Lower lobe of right lung (tissue), 2 donors: ENCODE measurements around the gene HOXB1. TPM values are rescaled to one million over a fixed set of nuclear protein-coding genes. Genes with fewer than 3 reads are reported as not detected.

Source experiments
- ATAC-seq, 2 donors: fragments of 200-7000 bp; cut with Tn5 transposase; one replicate each; pipeline ENCODE4 v1.9.1; 2020 to 2022; ENCODE audit warnings: mild to moderate bottlenecking in 2 of 2, moderate library complexity in 2 of 2
- DNase-seq: peaks from one replicate; pipeline ENCODE4 v3.0.0-alpha.2; 2020
- H3K27ac ChIP-seq: fragments of 200-600 bp; one replicate; pipeline ENCODE4 v1.8.0; 2022
- H3K27me3 ChIP-seq: fragments of 200-600 bp; one replicate; pipeline ENCODE4 v1.8.0; 2022; ENCODE audit warnings: low read depth
- H3K36me3 ChIP-seq: fragments of 200-600 bp; one replicate; pipeline ENCODE4 v1.8.0; 2022; ENCODE audit warnings: mild to moderate bottlenecking
- H3K4me1 ChIP-seq: fragments of 200-600 bp; one replicate; pipeline ENCODE4 v1.8.0; 2022
- H3K4me3 ChIP-seq: fragments of 200-600 bp; one replicate; pipeline ENCODE4 v1.8.0; 2022; ENCODE audit warnings: mild to moderate bottlenecking
- H3K9me3 ChIP-seq: fragments of 200-600 bp; one replicate; pipeline ENCODE4 v1.8.0; 2022
- CTCF ChIP-seq: fragments of 200-600 bp; IDR thresholded peaks from one replicate; pipeline ENCODE4 v1.8.0; 2022; ENCODE audit warnings: antibody characterized with exemption, mild to moderate bottlenecking
- intact Hi-C: fragments of 100-400 bp; cut with DNase I; formaldehyde crosslinking; loops from one replicate; pipeline ENCODE4 v1.11.0; 2022
- total RNA-seq: library from RNA; stranded (reverse); fragmentation: NEBNext Ultra II Directional; extraction: Animal tissue kit (Norgen Biotek cat#: 25700); gene quantifications from one replicate; pipeline ENCODE4 v1.2.1, GENCODE V29; 2021
- donor health status: DM: no; HTN: yes; CAD: no; lungs with severe emphysema.

HOXB1 gene
- total RNA-seq, 1 donor from 2014 or later: not detected

DNA sequence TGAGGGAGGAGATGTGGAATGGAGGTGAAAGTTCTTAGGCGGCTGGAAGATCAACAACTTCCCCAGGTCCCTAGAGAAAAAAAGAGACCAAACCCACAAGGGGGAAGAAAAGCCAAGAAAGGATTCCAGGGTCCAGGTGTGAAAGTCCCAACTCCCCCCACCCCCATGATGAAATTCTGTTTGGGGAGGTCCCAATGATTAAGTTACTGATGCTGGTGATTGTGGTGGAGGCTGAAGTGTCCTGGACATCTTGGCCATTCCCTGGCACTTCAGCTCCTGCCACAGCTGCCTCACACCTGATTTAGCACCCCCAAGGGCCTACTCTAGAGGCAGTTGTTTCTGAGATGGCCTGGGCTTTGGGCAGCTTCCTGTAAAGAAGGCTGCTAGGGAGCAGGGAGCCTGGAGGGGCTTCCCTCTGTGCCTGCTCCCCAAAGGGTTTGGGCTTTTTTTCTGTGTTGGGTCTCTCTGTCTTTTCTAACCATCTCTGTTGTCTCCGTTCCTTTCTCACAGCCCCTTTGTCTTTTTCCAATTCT lies 34.3 kb upstream of the HOXB1 start:
- Histone ChIP-seq H3K4me3 (peak overlapping the region; percentile 39), H3K27me3 (peaks cover 67% of the 10 kb centered on the region), H3K4me1 (peaks cover 47% of the 10 kb centered on the region), H3K27ac (peak overlapping the region; percentile 65), H3K36me3 (no peaks in the 10 kb centered on the region), H3K9me3 (no peaks in the 10 kb centered on the region)
- DNase-seq (no peak), ATAC-seq (no peak)
- intact Hi-C loops: no loop called here
- TF ChIP-seq CTCF: no peak

DNA sequence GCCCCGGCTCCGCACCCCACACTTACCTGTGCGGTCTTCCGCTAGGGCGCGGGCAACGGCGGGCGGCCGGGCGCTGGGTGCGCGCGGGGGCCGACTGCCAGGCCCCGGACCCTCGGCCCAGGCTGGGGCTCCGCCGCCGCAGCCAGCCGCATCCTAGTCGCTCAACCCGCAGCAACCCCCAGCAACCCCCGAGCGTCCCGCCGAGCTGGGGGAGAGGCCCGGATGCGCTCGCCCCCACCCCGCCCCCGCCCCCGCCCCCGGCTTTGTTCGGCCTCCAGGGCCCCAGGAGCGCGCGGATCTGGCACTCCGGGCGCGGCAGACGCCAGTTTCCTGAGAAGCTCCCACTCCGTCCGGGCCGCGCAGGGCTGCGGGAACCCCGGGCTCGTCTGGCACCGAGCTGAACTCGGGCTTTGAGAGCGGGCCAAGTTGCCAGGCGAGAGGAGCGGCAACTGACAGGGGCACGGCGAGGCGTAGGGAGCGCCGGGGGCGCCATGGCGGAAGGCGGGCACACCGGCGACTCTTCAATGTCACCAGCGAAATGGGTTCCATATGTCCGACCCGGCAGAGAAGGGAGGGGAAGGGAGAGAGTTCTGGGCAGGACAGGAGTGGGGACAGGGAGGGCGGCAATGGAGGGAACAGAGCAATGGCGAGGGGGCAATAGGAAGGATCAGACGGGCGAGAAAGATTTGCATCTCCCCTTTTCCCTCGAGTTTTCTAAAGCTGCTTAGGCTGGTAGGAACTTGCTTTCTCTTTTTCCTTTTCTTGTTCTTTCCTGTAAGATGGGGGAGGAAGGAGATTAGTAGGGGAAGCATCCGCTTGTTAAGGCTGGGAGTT lies 33.6 kb upstream of the HOXB1 start:
- H3K4me3 ChIP-seq: peak overlapping the region; percentile 39
- intact Hi-C loops: no loop called here
- peak; percentile 25 to 31 for ATAC-seq
- TF ChIP-seq CTCF: no peak
- DNase-seq: no peak
- H3K36me3 ChIP-seq: no peaks in the 10 kb centered on the region
- H3K9me3 ChIP-seq: no peaks in the 10 kb centered on the region
- H3K4me1 ChIP-seq: peaks cover 52% of the 10 kb centered on the region
- H3K27me3 ChIP-seq: peaks cover 60% of the 10 kb centered on the region
- peak overlapping the region; percentile 65 for H3K27ac ChIP-seq

DNA sequence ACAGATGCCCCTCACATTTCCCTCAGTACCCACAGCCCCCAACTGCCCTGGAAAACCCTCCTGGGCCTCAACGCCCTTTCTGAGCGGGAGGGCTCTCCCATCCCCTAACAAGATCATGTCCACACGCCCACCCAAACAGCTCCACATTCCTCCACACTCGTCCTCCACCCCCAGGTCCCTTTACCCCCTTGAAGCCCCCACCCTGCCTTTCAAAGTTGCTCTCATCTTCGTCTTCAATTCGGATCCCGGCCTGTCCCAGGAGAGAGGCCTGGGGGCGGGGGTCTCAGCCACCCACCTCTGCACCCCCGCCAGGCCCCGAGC lies 33.0 kb upstream of the HOXB1 start:
- no peaks in the 10 kb centered on the region for H3K9me3 ChIP-seq
- H3K27me3 ChIP-seq: peaks cover 55% of the 10 kb centered on the region
- ATAC-seq (no peak), DNase-seq (no peak)
- no peaks in the 10 kb centered on the region for H3K36me3 ChIP-seq
- intact Hi-C loops: no loop called here
- H3K27ac ChIP-seq: peak overlapping the region; percentile 65
- H3K4me3 ChIP-seq: peak overlapping the region; percentile 39
- TF ChIP-seq CTCF: no peak
- H3K4me1 ChIP-seq: peaks cover 53% of the 10 kb centered on the region

DNA sequence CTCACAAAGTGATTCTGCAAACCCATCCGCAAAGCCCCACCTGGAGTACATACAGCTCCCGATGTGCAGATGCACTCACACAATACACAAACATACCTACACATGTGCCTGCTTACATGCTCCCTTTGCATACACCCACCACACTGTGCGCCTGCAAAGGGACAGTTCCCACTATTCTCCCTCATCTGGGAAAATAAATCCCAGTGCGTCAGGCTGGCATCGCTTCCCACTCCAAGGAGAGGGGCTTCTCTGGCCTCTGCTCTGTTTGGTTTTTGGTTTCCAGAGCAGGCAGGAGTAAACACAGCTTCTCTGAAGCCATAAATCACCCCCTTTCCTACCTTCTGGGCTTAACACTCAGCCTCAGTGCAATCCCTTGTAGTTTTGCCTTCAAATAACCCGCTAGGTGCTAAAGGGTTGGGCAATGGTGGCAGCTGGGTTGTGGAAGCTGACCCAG lies 32.6 kb upstream of the HOXB1 start:
- no peak for DNase-seq
- intact Hi-C loops: no loop called here
- H3K27me3 ChIP-seq: peaks cover 51% of the 10 kb centered on the region
- H3K9me3 ChIP-seq: no peaks in the 10 kb centered on the region
- no peak for ATAC-seq
- peak overlapping the region; percentile 65 for H3K27ac ChIP-seq
- peaks cover 53% of the 10 kb centered on the region for H3K4me1 ChIP-seq
- H3K36me3 ChIP-seq: no peaks in the 10 kb centered on the region
- TF ChIP-seq CTCF: no peak
- peak overlapping the region; percentile 39 for H3K4me3 ChIP-seq

GRCh38 chr17:48562934-48563333 lies 32.1 kb upstream of the HOXB1 start:
- no peak for ATAC-seq
- peaks cover 46% of the 10 kb centered on the region for H3K27me3 ChIP-seq
- DNase-seq: no peak
- peaks cover 51% of the 10 kb centered on the region for H3K4me1 ChIP-seq
- no peak overlapping the region for H3K4me3 ChIP-seq
- intact Hi-C loops: no loop called here
- no peak for TF ChIP-seq CTCF
- H3K9me3 ChIP-seq: no peaks in the 10 kb centered on the region
- H3K36me3 ChIP-seq: no peaks in the 10 kb centered on the region
- peak overlapping the region; percentile 11 for H3K27ac ChIP-seq
